WTC11 (cell line): Measurements from ENCODE around the gene TRNP1. TPM values are rescaled to one million over a fixed set of nuclear protein-coding genes. Genes with fewer than 3 reads are reported as not detected.

Experiments
- ATAC-seq: fragments of 200-7000 bp; cut with Tn5 transposase; 2 replicates; pipeline ENCODE4 v1.10.0; 2021; ENCODE audit warnings: mild to moderate bottlenecking, moderate library complexity
- CTCF ChIA-PET: fragments of 300-600 bp; sonication (Branson Sonifier 250); formaldehyde crosslinking; loops from one replicate; lab custom pipeline; 2021; ENCODE audit warnings: antibody characterized with exemption; lab: Charles Lee
- POLR2A ChIA-PET: fragments of 350-600 bp; sonication (Branson Sonifier 250); formaldehyde crosslinking; loops from one replicate; lab custom pipeline; 2021; ENCODE audit warnings: antibody characterized with exemption; lab: Charles Lee
- DNase-seq: peaks from one replicate; pipeline ENCODE4 v3.0.0; 2021; ENCODE audit warnings: low spot score
- H3K27ac Mint-ChIP-seq: 2 replicates; pipeline ENCODE4 v1.8.0; 2021; ENCODE audit warnings: mixed read lengths
- H3K27me3 Mint-ChIP-seq: 2 replicates; pipeline ENCODE4 v1.8.0; 2021; ENCODE audit warnings: low read depth, mild to moderate bottlenecking, moderate library complexity, mixed read lengths
- H3K36me3 Mint-ChIP-seq: 2 replicates; pipeline ENCODE4 v1.8.0; 2021; ENCODE audit warnings: mixed read lengths
- H3K4me1 Mint-ChIP-seq: 2 replicates; pipeline ENCODE4 v1.8.0; 2022; ENCODE audit warnings: mixed read lengths
- H3K4me3 Mint-ChIP-seq: 2 replicates; pipeline ENCODE4 v1.8.0; 2021; ENCODE audit warnings: mild to moderate bottlenecking, moderate library complexity, mixed read lengths
- H3K9me3 Mint-ChIP-seq: 2 replicates; pipeline ENCODE4 v1.8.0; 2021; ENCODE audit warnings: mixed read lengths
- ARID4B ChIP-seq: sonication (generic); formaldehyde crosslinking; IDR thresholded peaks from 2 replicates; pipeline ENCODE4 v1.8.0; 2023; ENCODE audit warnings: missing genetic modification reagents, mild to moderate bottlenecking, borderline replicate concordance
- ATF6 ChIP-seq: sonication (generic); formaldehyde crosslinking; IDR thresholded peaks from 2 replicates; pipeline ENCODE4 v1.8.1; 2023; ENCODE audit warnings: mild to moderate bottlenecking, missing genetic modification reagents
- CREB1 ChIP-seq: sonication (generic); formaldehyde crosslinking; IDR thresholded peaks from 2 replicates; pipeline ENCODE4 v1.8.0; 2023; ENCODE audit warnings: mild to moderate bottlenecking, missing genetic modification reagents
- E2F4 ChIP-seq: sonication (generic); formaldehyde crosslinking; IDR thresholded peaks from 2 replicates; pipeline ENCODE4 v1.8.1; 2022; ENCODE audit warnings: low read depth, mild to moderate bottlenecking, moderate library complexity, missing genetic modification reagents, borderline replicate concordance
- FOXJ3 ChIP-seq: sonication (generic); formaldehyde crosslinking; IDR thresholded peaks from 2 replicates; pipeline ENCODE4 v1.9.0; 2021; ENCODE audit warnings: missing genetic modification reagents, mild to moderate bottlenecking, borderline replicate concordance
- FOXK1 ChIP-seq: sonication (generic); formaldehyde crosslinking; IDR thresholded peaks from 2 replicates; pipeline ENCODE4 v1.8.0; 2022; ENCODE audit warnings: mild to moderate bottlenecking, moderate library complexity, missing genetic modification reagents
- FOXP1 ChIP-seq: sonication (generic); formaldehyde crosslinking; IDR thresholded peaks from 2 replicates; pipeline ENCODE4 v1.8.0; 2022; ENCODE audit warnings: missing genetic modification reagents, mild to moderate bottlenecking, moderate library complexity, borderline replicate concordance
- FOXP4 ChIP-seq: sonication (generic); formaldehyde crosslinking; IDR thresholded peaks from 2 replicates; pipeline ENCODE4 v1.8.0; 2022; ENCODE audit warnings: mild to moderate bottlenecking, missing genetic modification reagents
- HMGA2 ChIP-seq: fragments of 250-450 bp; sonication (Bioruptor Pico); IDR thresholded peaks from 2 replicates; pipeline ENCODE4 v1.4.0; 2021; ENCODE audit warnings: mild to moderate bottlenecking, moderate library complexity
- HMGXB4 ChIP-seq: sonication (generic); formaldehyde crosslinking; IDR thresholded peaks from 2 replicates; pipeline ENCODE4 v1.8.1; 2023; ENCODE audit warnings: mild to moderate bottlenecking, moderate library complexity, missing genetic modification reagents
- NFE2L1 ChIP-seq: sonication (generic); formaldehyde crosslinking; IDR thresholded peaks from 2 replicates; pipeline ENCODE4 v1.8.1; 2023; ENCODE audit warnings: missing genetic modification reagents
- RORB ChIP-seq: fragments of 250-450 bp; sonication (Bioruptor Pico); IDR thresholded peaks from 2 replicates; pipeline ENCODE4 v1.9.0; 2021; ENCODE audit warnings: mild to moderate bottlenecking
- SP1 ChIP-seq: sonication (generic); formaldehyde crosslinking; conservative IDR thresholded peaks from 2 replicates; pipeline ENCODE4 v1.8.1; 2022; ENCODE audit warnings: missing genetic modification reagents
- TCF7 ChIP-seq: sonication (generic); formaldehyde crosslinking; IDR thresholded peaks from 2 replicates; pipeline ENCODE4 v1.8.0; 2022; ENCODE audit warnings: mild to moderate bottlenecking, low read depth, missing genetic modification reagents, moderate library complexity
- TEAD1 ChIP-seq: sonication (generic); formaldehyde crosslinking; IDR thresholded peaks from 2 replicates; pipeline ENCODE4 v1.8.0; 2022; ENCODE audit warnings: mild to moderate bottlenecking, missing genetic modification reagents
- TP53 ChIP-seq: sonication (generic); formaldehyde crosslinking; IDR thresholded peaks from 2 replicates; pipeline ENCODE4 v1.8.1; 2023; ENCODE audit warnings: mild to moderate bottlenecking, missing genetic modification reagents
- USF1 ChIP-seq: sonication (generic); formaldehyde crosslinking; IDR thresholded peaks from 2 replicates; pipeline ENCODE4 v1.8.0; 2022; ENCODE audit warnings: mild to moderate bottlenecking, missing genetic modification reagents
- USF2 ChIP-seq: sonication (generic); formaldehyde crosslinking; IDR thresholded peaks from 2 replicates; pipeline ENCODE4 v1.8.1; 2023; ENCODE audit warnings: mild to moderate bottlenecking, missing genetic modification reagents, moderate library complexity
- ZNF423 ChIP-seq: fragments of 250-450 bp; sonication (Bioruptor Pico); IDR thresholded peaks from 2 replicates; pipeline ENCODE4 v2.1.2; 2022; ENCODE audit warnings: mild to moderate bottlenecking, moderate library complexity
- ZNF671 ChIP-seq: fragments of 250-450 bp; sonication (Bioruptor Pico); IDR thresholded peaks from 2 replicates; pipeline ENCODE4 v1.8.0; 2021; ENCODE audit warnings: mild to moderate bottlenecking
- total RNA-seq: library from RNA; stranded (reverse); gene quantifications from 3 replicates; pipeline ENCODE4 v1.2.3, GENCODE V29; 2021

Gene TRNP1
- total RNA-seq, 1 experiment from 2014 or later, result 37.6 TPM

GRCh38 chr1:27011058-27011764 lies 17.7 kb downstream of the TRNP1 start (continued):
- TF ChIP-seq HMGXB4 (no peak), TP53 (CRISPR knock-in tag) (no peak), SP1 (CRISPR knock-in tag) (peak; percentile 59; the same call in 1 of the 2 replicates), ARID4B (CRISPR knock-in tag) (peak; percentile 87; the same call in 1 of the 2 replicates), TCF7 (CRISPR knock-in tag) (no peak), USF2 (no peak), USF1 (CRISPR knock-in tag) (0 out of 2 replicates have a peak, but pooled peaks have one; percentile 17), ZNF423 (0 out of 2 replicates have a peak, but pooled peaks have one; percentile 28), FOXP4 (CRISPR knock-in tag) (0 out of 2 replicates have a peak, but pooled peaks have one; percentile 28), ZNF671 (no peak; the same call in 1 of the 2 replicates), CREB1 (CRISPR knock-in tag) (no peak), FOXK1 (peak; percentile 70; the same call in 1 of the 2 replicates), HMGA2 (CRISPR knock-in tag) (no peak), FOXJ3 (CRISPR knock-in tag) (no peak)

- no peak for TF ChIP-seq RORB (CRISPR knock-in tag)
- TF ChIP-seq ATF6 (CRISPR knock-in tag), result no peak
- 0 out of 2 replicates have a peak, but pooled peaks have one; percentile 56 for TF ChIP-seq NFE2L1 (CRISPR knock-in tag)
- no peak for TF ChIP-seq E2F4 (CRISPR knock-in tag)
- TF ChIP-seq FOXK1, result no peak
- TF ChIP-seq TEAD1 (CRISPR knock-in tag), result no peak
- no peak for TF ChIP-seq FOXP1 (CRISPR knock-in tag)
- Mint-ChIP-seq H3K27me3 (no peaks in the 10 kb centered on the region), H3K27ac (peak overlapping the region; percentile 92; the same call in 1 of the 2 replicates), H3K36me3 (peaks cover 17% of the 10 kb centered on the region; the same call in 1 of the 2 replicates), H3K4me1 (peaks cover 51% of the 10 kb centered on the region), H3K4me3 (peak overlapping the region; percentile 88), H3K9me3 (no peaks in the 10 kb centered on the region)
- POLR2A ChIA-PET, result interaction anchor here (0.6 to 5.5 kb wide), 15 partner anchors 8 to 386 kb away, joined by 3 to 83 read pairs (median 7); partner anchors contain the start of gene TRNP1
- CTCF ChIA-PET, result interaction anchor here (0.6 to 8.2 kb wide), 10 partner anchors 15 to 1571 kb away, joined by 3 to 126 read pairs (median 3); partner anchors contain the start of gene TRNP1
- DNase-seq (no peak), ATAC-seq (no peak)
These were observed 18.6 kb downstream of the TRNP1 start for GRCh38 chr1:27011976-27012563.
